ENCODE results near the gene UROS. TPM values are rescaled to one million over a fixed set of nuclear protein-coding genes. Genes with fewer than 3 reads are reported as not detected.

The UROS gene
- total and polyA plus RNA-seq, 10 of the 15 experiments (the other 5 are each of a cell fraction or from before 2014, with no cell fraction given), result 4.3 to 112 (median 64.5) TPM

DNA sequence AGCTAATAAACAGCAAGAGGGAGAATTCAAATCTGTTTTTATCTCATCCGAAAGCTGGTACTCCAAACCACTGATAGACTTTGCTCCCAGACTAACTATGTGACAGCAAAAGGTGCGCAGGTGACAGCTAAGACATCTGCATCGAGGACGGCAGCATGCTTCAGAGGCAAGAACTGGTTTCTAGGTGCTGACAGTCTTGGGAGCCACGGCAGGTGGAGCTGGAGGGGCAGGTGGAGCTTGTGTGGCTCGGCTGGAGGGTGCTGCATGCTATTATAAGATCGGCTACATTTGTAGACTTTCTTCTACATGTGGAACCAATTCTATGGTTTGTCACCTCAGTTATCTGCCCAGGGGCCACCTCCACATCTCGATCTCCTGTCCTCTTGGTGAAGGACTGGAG, 25.6 kb downstream of the UROS start (continued):
- TF ChIP-seq NFYB (IDR thresholded peaks at IDR 0.05; ENCODE audit: insufficient read depth, low read depth, low read length) (no peak), KAT2A (conservative IDR thresholded peaks at IDR 0.05; ENCODE audit: control insufficient read depth, low read depth, low read length) (no peak), SUPT20H (IDR thresholded peaks at IDR 0.05; ENCODE audit: borderline replicate concordance, control insufficient read depth, low read depth, low read length) (no peak), ZNF207 (IDR thresholded peaks at IDR 0.05; ENCODE audit: borderline replicate concordance) (no peak), IRF5 (IDR thresholded peaks at IDR 0.05; ENCODE audit: borderline replicate concordance) (no peak), NFIC (IDR thresholded peaks at IDR 0.05; ENCODE audit: low read depth, low read length) (no peak), IKZF1 (conservative IDR thresholded peaks at IDR 0.05) (no peak)
- TF ChIP-seq, protein P1, sequence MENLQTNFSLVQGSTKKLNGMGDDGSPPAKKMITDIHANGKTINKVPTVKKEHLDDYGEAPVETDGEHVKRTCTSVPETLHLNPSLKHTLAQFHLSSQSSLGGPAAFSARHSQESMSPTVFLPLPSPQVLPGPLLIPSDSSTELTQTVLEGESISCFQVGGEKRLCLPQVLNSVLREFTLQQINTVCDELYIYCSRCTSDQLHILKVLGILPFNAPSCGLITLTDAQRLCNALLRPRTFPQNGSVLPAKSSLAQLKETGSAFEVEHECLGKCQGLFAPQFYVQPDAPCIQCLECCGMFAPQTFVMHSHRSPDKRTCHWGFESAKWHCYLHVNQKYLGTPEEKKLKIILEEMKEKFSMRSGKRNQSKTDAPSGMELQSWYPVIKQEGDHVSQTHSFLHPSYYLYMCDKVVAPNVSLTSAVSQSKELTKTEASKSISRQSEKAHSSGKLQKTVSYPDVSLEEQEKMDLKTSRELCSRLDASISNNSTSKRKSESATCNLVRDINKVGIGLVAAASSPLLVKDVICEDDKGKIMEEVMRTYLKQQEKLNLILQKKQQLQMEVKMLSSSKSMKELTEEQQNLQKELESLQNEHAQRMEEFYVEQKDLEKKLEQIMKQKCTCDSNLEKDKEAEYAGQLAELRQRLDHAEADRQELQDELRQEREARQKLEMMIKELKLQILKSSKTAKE (IDR thresholded peaks at IDR 0.05; ENCODE audit: low read depth, poor library complexity, severe bottlenecking), result no peak

DNA sequence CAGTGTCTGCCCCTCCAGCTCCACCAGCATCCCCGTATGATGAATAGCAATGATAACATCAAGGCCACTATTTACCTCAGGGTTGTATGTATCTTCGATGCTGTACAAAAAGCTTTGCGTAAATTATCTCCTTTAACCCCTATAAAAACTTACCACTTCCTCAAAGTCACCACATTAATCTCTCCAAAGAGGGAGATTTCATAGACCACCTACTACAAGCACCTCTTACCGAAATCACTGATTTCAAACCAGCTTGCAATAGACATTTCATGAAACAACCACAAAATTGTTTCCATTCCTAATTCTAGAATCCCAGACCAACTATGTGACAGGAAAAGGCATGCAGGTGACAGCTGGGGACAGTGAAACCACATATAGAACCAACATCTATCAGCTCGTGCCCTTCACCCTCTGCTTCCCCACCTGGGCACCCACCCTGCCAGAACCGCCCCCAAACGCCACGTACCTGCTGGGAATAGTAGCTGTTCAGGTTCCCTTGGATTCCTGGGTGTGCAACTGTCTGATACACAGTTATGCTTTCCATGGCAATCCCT, 27.3 kb downstream of the UROS start:
- ChIA-PET CTCF (no interaction called here), SMC1A (ENCODE audit: uncharacterized antibody, unreplicated experiment) (no interaction called here)

More for the DNA sequence above, 27.3 kb downstream of the UROS start:
- in situ Hi-C loops (cut with MboI), result no loop called here
- DNase-seq (ENCODE audit: low read depth, low spot score), result no peak
- no peaks in the 10 kb centered on the region for H3K79me2 ChIP-seq (ENCODE audit: control insufficient read depth, insufficient read depth, low read length)
- no peak for FAIRE-seq
- no peaks in the 10 kb centered on the region for H3K4me1 ChIP-seq (ENCODE audit: control insufficient read depth, insufficient read depth, low read length)
- TF ChIP-seq DPF2 (IDR thresholded peaks at IDR 0.05) (no peak), MEF2B (IDR thresholded peaks at IDR 0.05; ENCODE audit: partially characterized antibody, poor library complexity, severe bottlenecking) (no peak), IKZF1 (conservative IDR thresholded peaks at IDR 0.05) (no peak), TARDBP (IDR thresholded peaks at IDR 0.05; ENCODE audit: borderline replicate concordance) (no peak), ATF7 (IDR thresholded peaks at IDR 0.05; ENCODE audit: low read depth) (no peak), CHD4 (IDR thresholded peaks at IDR 0.05) (no peak), RBBP5 (conservative IDR thresholded peaks at IDR 0.05) (no peak), TCF3 (IDR thresholded peaks at IDR 0.05; ENCODE audit: borderline replicate concordance, insufficient read depth, low read depth, low read length) (no peak), ATF3 (IDR thresholded peaks at IDR 0.05; ENCODE audit: borderline replicate concordance, extremely low read depth, low read depth, low read length) (no peak)
- TF ChIP-seq, protein P2, sequence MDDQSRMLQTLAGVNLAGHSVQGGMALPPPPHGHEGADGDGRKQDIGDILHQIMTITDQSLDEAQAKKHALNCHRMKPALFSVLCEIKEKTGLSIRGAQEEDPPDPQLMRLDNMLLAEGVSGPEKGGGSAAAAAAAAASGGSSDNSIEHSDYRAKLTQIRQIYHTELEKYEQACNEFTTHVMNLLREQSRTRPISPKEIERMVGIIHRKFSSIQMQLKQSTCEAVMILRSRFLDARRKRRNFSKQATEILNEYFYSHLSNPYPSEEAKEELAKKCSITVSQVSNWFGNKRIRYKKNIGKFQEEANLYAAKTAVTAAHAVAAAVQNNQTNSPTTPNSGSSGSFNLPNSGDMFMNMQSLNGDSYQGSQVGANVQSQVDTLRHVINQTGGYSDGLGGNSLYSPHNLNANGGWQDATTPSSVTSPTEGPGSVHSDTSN (IDR thresholded peaks at IDR 0.05; ENCODE audit: insufficient replicate concordance, low read depth, low read length), result no peak
- intact Hi-C loops (cut with micrococcal nuclease; ENCODE audit: unreplicated experiment), result no loop called here
- H3K36me3 ChIP-seq (ENCODE audit: control insufficient read depth in 2 of 2, insufficient read depth in 2 of 2, low read length in 1 of 2), result peaks cover 3 to 9% of the 10 kb centered on the region in 2 experiments
- ChIA-PET RAD21 (ENCODE audit: unreplicated experiment) (no interaction called here), POLR2A (no interaction called here)
- H3K9ac ChIP-seq (ENCODE audit: control insufficient read depth, insufficient read depth, low read length), result no peak overlapping the region
- H3K27ac ChIP-seq (ENCODE audit: control insufficient read depth, insufficient read depth), result no peak overlapping the region
- ATAC-seq, result no peak
- H3K4me3 ChIP-seq, result no peak overlapping the region
- no peak overlapping the region for H2AFZ ChIP-seq (ENCODE audit: control insufficient read depth, low read depth, low read length)
- no peaks in the 10 kb centered on the region for H4K20me1 ChIP-seq (ENCODE audit: control insufficient read depth, insufficient read depth)
- no peaks in the 10 kb centered on the region for H3K9me3 ChIP-seq (replicated peaks; ENCODE audit: control insufficient read depth, insufficient read depth, low read length)
- H3K27me3 ChIP-seq (replicated peaks in 1 of 2; ENCODE audit: control insufficient read depth in 2 of 2, insufficient read depth in 2 of 2, low read length in 1 of 2), result no peaks in the 10 kb centered on the region
- WGBS (ENCODE audit: insufficient coverage, insufficient replicate concordance, low lambda C conversion rate, missing lambda C conversion rate), result 84% methylated on average over 8 of the region's 8 CpGs
- no peak overlapping the region for H3K4me2 ChIP-seq (ENCODE audit: control insufficient read depth, insufficient read depth)
- no TSS peak for BruUV-seq (replicated peaks)

All from GM12878 (cell line).